IPS DF 19.7 (cell line): ENCODE data around the gene VAV1.
"Not testable (repeated sequence)": the region's sequence is repeated elsewhere in the genome, so short reads cannot be mapped to it uniquely, and the experiment has no call there.

ENCODE experiments used
- DNase-seq: peaks from one replicate; pipeline ENCODE4 v3.0.0-alpha.2; 2013; ENCODE audit warnings: low read depth, low spot score

Gene VAV1

GRCh38 chr19:6813659-6814058 is 41.2 kb downstream of the VAV1 start:
- no peak for DNase-seq

- no peak for DNase-seq
Measured at GRCh38 chr19:6817179-6817578, 44.7 kb downstream of the VAV1 start.

- no peak for DNase-seq
Measured at GRCh38 chr19:6818246-6818645, 45.7 kb downstream of the VAV1 start.

GRCh38 chr19:6819323-6819722 is 46.8 kb downstream of the VAV1 start:
- DNase-seq = no peak

- DNase-seq = no peak
Measured at GRCh38 chr19:6820237-6820636, 47.7 kb downstream of the VAV1 start.

GRCh38 chr19:6821639-6822310 is 49.3 kb downstream of the VAV1 start:
- no peak for DNase-seq

GRCh38 chr19:6822311-6822670 is 49.8 kb downstream of the VAV1 start:
- no peak for DNase-seq

GRCh38 chr19:6825076-6825774 is 52.7 kb downstream of the VAV1 start:
- DNase-seq = no peak

- no peak for DNase-seq
Measured at GRCh38 chr19:6826281-6826920, 53.9 kb downstream of the VAV1 start.

GRCh38 chr19:6828306-6828697 is 55.8 kb downstream of the VAV1 start:
- no peak for DNase-seq

GRCh38 chr19:6828698-6829633 is 56.5 kb downstream of the VAV1 start:
- no peak for DNase-seq

- not testable (repeated sequence) for DNase-seq
Measured at GRCh38 chr19:6829829-6830228, 57.3 kb downstream of the VAV1 start.

- not testable (repeated sequence) for DNase-seq
Measured at GRCh38 chr19:6831084-6831483, 58.6 kb downstream of the VAV1 start.

- no peak for DNase-seq
Measured at GRCh38 chr19:6832412-6832811, 59.9 kb downstream of the VAV1 start.

GRCh38 chr19:6833166-6833790 is 60.8 kb downstream of the VAV1 start:
- no peak for DNase-seq

- DNase-seq = no peak
Measured at GRCh38 chr19:6834433-6834832, 61.9 kb downstream of the VAV1 start.

- no peak for DNase-seq
Measured at GRCh38 chr19:6835501-6835900, 63.0 kb downstream of the VAV1 start.

GRCh38 chr19:6837525-6837924 is 65.0 kb downstream of the VAV1 start:
- DNase-seq = no peak

- no peak for DNase-seq
Measured at GRCh38 chr19:6838062-6838655, 65.7 kb downstream of the VAV1 start.

GRCh38 chr19:6842871-6843607 is 70.5 kb downstream of the VAV1 start:
- no peak for DNase-seq
